Activated CD4-positive, alpha-beta T cell treated with anti-CD3 and anti-CD28 coated beads, Interleukin-2, amount 10 ng/mL, durations not matched to agents 24 days and 14 days (primary cell): ENCODE measurements around the gene VSTM2L. TPM values are rescaled to one million over a fixed set of nuclear protein-coding genes. Genes with fewer than 3 reads are reported as not detected.
A peak's percentile ranks its signal among the peaks of the same experiment; 100 is the strongest.

Experiments
- DNase-seq: peaks from one replicate; pipeline ENCODE4 v3.0.0; 2022
- H3K27ac Mint-ChIP-seq: one replicate; pipeline ENCODE4 v1.8.0; 2022; ENCODE audit warnings: mild to moderate bottlenecking, mixed read lengths
- H3K27me3 Mint-ChIP-seq: one replicate; pipeline ENCODE4 v1.8.0; 2022; ENCODE audit warnings: mixed read lengths
- H3K36me3 Mint-ChIP-seq: one replicate; pipeline ENCODE4 v1.8.0; 2022; ENCODE audit warnings: low read depth, mild to moderate bottlenecking, mixed read lengths
- H3K4me1 Mint-ChIP-seq: one replicate; pipeline ENCODE4 v1.8.0; 2021; ENCODE audit warnings: mixed read lengths
- H3K4me3 Mint-ChIP-seq: one replicate; pipeline ENCODE4 v1.8.0; 2022; ENCODE audit warnings: mild to moderate bottlenecking, moderate library complexity, mixed read lengths
- H3K9me3 Mint-ChIP-seq: one replicate; pipeline ENCODE4 v1.8.0; 2021; ENCODE audit warnings: mixed read lengths
- intact Hi-C: fragments of 100-400 bp; cut with micrococcal nuclease; formaldehyde crosslinking; loops from one replicate; pipeline ENCODE4 v1.15.1; 2023
- total RNA-seq: library from RNA; stranded (reverse); gene quantifications from 2 replicates; pipeline ENCODE4 v1.2.3, GENCODE V29; 2022

VSTM2L gene
- total RNA-seq, 1 donor from 2014 or later: 0.09 TPM

GRCh38 chr20:37901240-37901639 is 1.7 kb upstream of the VSTM2L start:
- intact Hi-C loops: loop anchor here (5.0 to 10.0 kb wide), 2 partner anchors 91 to 336 kb away; no protein-coding TSS in a partner anchor
- H3K4me3 Mint-ChIP-seq: no peak overlapping the region

GRCh38 chr20:37901654-37902503 is 1.0 kb upstream of the VSTM2L start:
- peaks cover 47% of the 10 kb centered on the region for H3K27me3 Mint-ChIP-seq
- intact Hi-C loops: loop anchor here (5.0 to 10.0 kb wide), 2 partner anchors 90 to 337 kb away; no protein-coding TSS in a partner anchor
- H3K27ac Mint-ChIP-seq: peak overlapping the region; percentile 54
- peaks cover 2% of the 10 kb centered on the region for H3K36me3 Mint-ChIP-seq
- H3K4me3 Mint-ChIP-seq: peak overlapping the region; percentile 11
- no peak for DNase-seq
- peaks cover 10% of the 10 kb centered on the region for H3K4me1 Mint-ChIP-seq
- H3K9me3 Mint-ChIP-seq: no peaks in the 10 kb centered on the region

More at GRCh38 chr20:37901240-37901639, 1.7 kb upstream of the VSTM2L start:
- H3K27me3 Mint-ChIP-seq: peaks cover 46% of the 10 kb centered on the region
- H3K36me3 Mint-ChIP-seq: peaks cover 2% of the 10 kb centered on the region
- no peak for DNase-seq
- H3K9me3 Mint-ChIP-seq: no peaks in the 10 kb centered on the region
- H3K4me1 Mint-ChIP-seq: peaks cover 10% of the 10 kb centered on the region
- H3K27ac Mint-ChIP-seq: no peak overlapping the region

- peaks cover 55% of the 10 kb centered on the region for H3K27me3 Mint-ChIP-seq
- H3K36me3 Mint-ChIP-seq: peaks cover 2% of the 10 kb centered on the region
- DNase-seq: peak; percentile 59
- H3K9me3 Mint-ChIP-seq: no peaks in the 10 kb centered on the region
- H3K27ac Mint-ChIP-seq: no peak overlapping the region
- H3K4me3 Mint-ChIP-seq: peak overlapping the region; percentile 28
- intact Hi-C loops: loop anchor here (5.0 to 10.0 kb wide), 2 partner anchors 89 to 339 kb away; no protein-coding TSS in a partner anchor
- H3K4me1 Mint-ChIP-seq: peaks cover 10% of the 10 kb centered on the region
These were observed 535 bp downstream of the VSTM2L start for GRCh38 chr20:37903317-37904007.

GRCh38 chr20:37904008-37904642 is 1.2 kb downstream of the VSTM2L start:
- Mint-ChIP-seq H3K36me3 (peaks cover 2% of the 10 kb centered on the region), H3K4me1 (peaks cover 10% of the 10 kb centered on the region), H3K27me3 (peaks cover 58% of the 10 kb centered on the region), H3K27ac (no peak overlapping the region), H3K4me3 (peak overlapping the region; percentile 28), H3K9me3 (no peaks in the 10 kb centered on the region)
- intact Hi-C loops: loop anchor here (5.0 to 10.0 kb wide), 2 partner anchors 88 to 339 kb away; no protein-coding TSS in a partner anchor
- DNase-seq: no peak

GRCh38 chr20:37904845-37905373 is 2.0 kb downstream of the VSTM2L start:
- H3K27me3 Mint-ChIP-seq: peaks cover 53% of the 10 kb centered on the region

GRCh38 chr20:37905671-37906613 is 3.0 kb downstream of the VSTM2L start:
- DNase-seq: no peak
- intact Hi-C loops: loop anchor here (10.0 kb wide), 1 partner anchor 341 kb away; no protein-coding TSS in a partner anchor
- Mint-ChIP-seq H3K4me3 (no peak overlapping the region), H3K36me3 (peaks cover 2% of the 10 kb centered on the region), H3K4me1 (peaks cover 9% of the 10 kb centered on the region), H3K27me3 (peaks cover 46% of the 10 kb centered on the region), H3K27ac (no peak overlapping the region), H3K9me3 (no peaks in the 10 kb centered on the region)

More at GRCh38 chr20:37904845-37905373, 2.0 kb downstream of the VSTM2L start:
- H3K9me3 Mint-ChIP-seq: no peaks in the 10 kb centered on the region
- peaks cover 10% of the 10 kb centered on the region for H3K4me1 Mint-ChIP-seq
- DNase-seq: no peak
- intact Hi-C loops: loop anchor here (5.0 to 10.0 kb wide), 2 partner anchors 87 to 340 kb away; no protein-coding TSS in a partner anchor
- H3K27ac Mint-ChIP-seq: no peak overlapping the region
- no peak overlapping the region for H3K4me3 Mint-ChIP-seq
- peaks cover 2% of the 10 kb centered on the region for H3K36me3 Mint-ChIP-seq

- H3K4me3 Mint-ChIP-seq: no peak overlapping the region
- H3K9me3 Mint-ChIP-seq: no peaks in the 10 kb centered on the region
- intact Hi-C loops: loop anchor here (10.0 kb wide), 1 partner anchor 343 kb away; no protein-coding TSS in a partner anchor
- no peak for DNase-seq
- H3K4me1 Mint-ChIP-seq: peaks cover 4% of the 10 kb centered on the region
- no peak overlapping the region for H3K27ac Mint-ChIP-seq
- no peaks in the 10 kb centered on the region for H3K36me3 Mint-ChIP-seq
- peaks cover 37% of the 10 kb centered on the region for H3K27me3 Mint-ChIP-seq
These were observed 4.4 kb downstream of the VSTM2L start for GRCh38 chr20:37907330-37907676.

GRCh38 chr20:37907677-37908401 is 4.9 kb downstream of the VSTM2L start:
- peaks cover 40% of the 10 kb centered on the region for H3K27me3 Mint-ChIP-seq
- no peaks in the 10 kb centered on the region for H3K36me3 Mint-ChIP-seq
- no peaks in the 10 kb centered on the region for H3K9me3 Mint-ChIP-seq
- H3K4me1 Mint-ChIP-seq: peaks cover 6% of the 10 kb centered on the region
- no peak overlapping the region for H3K4me3 Mint-ChIP-seq
- no peak for DNase-seq
- intact Hi-C loops: loop anchor here (10.0 kb wide), 1 partner anchor 343 kb away; no protein-coding TSS in a partner anchor
- no peak overlapping the region for H3K27ac Mint-ChIP-seq

- no peak for DNase-seq
- Mint-ChIP-seq H3K27me3 (peaks cover 31% of the 10 kb centered on the region), H3K9me3 (no peaks in the 10 kb centered on the region), H3K27ac (no peak overlapping the region), H3K4me1 (peaks cover 9% of the 10 kb centered on the region), H3K36me3 (no peaks in the 10 kb centered on the region), H3K4me3 (no peak overlapping the region)
- intact Hi-C loops: no loop called here
These were observed 8.3 kb downstream of the VSTM2L start for GRCh38 chr20:37911261-37911660.

- Mint-ChIP-seq H3K27me3 (peaks cover 36% of the 10 kb centered on the region), H3K36me3 (no peaks in the 10 kb centered on the region), H3K9me3 (no peaks in the 10 kb centered on the region), H3K27ac (no peak overlapping the region), H3K4me1 (peaks cover 9% of the 10 kb centered on the region), H3K4me3 (no peak overlapping the region)
- intact Hi-C loops: no loop called here
- no peak for DNase-seq
These were observed 8.9 kb downstream of the VSTM2L start for GRCh38 chr20:37911838-37912281.

GRCh38 chr20:37912874-37913273 is 9.9 kb downstream of the VSTM2L start:
- Mint-ChIP-seq H3K4me1 (peaks cover 9% of the 10 kb centered on the region), H3K4me3 (no peak overlapping the region), H3K36me3 (no peaks in the 10 kb centered on the region), H3K9me3 (no peaks in the 10 kb centered on the region), H3K27ac (no peak overlapping the region), H3K27me3 (peaks cover 38% of the 10 kb centered on the region)
- intact Hi-C loops: no loop called here
- no peak for DNase-seq
